DND-41 (cell line): ENCODE data around the gene KLHL2.
"Not testable (repeated sequence)": the region's sequence is repeated elsewhere in the genome, so short reads cannot be mapped to it uniquely, and the experiment has no call there.

ENCODE experiments used
- ATAC-seq: fragments of 200-7000 bp; cut with Tn5 transposase; 3 replicates; pipeline ENCODE4 v1.9.1; 2021; ENCODE audit warnings: low read depth; ENCODE audit not compliant: insufficient read depth
- DNase-seq: peaks from one replicate; pipeline ENCODE4 v3.0.0-alpha.2; 2020
- H2AFZ ChIP-seq: 2 replicates; pipeline ENCODE4 v1.6.0; 2012; ENCODE audit warnings: low read depth, low read length
- H3K27ac ChIP-seq: 2 replicates; pipeline ENCODE4 v1.5.1; 2012; ENCODE audit warnings: low read length, inconsistent platforms
- H3K27me3 ChIP-seq: fragments of 200-600 bp; sonication (generic); 2 replicates; pipeline ENCODE4 v1.6.0; 2012; ENCODE audit warnings: low read length, mild to moderate bottlenecking, inconsistent platforms; ENCODE audit not compliant: insufficient read depth, poor library complexity
- H3K36me3 ChIP-seq: 2 replicates; pipeline ENCODE4 v1.5.1; 2012; ENCODE audit warnings: low read length, inconsistent platforms; ENCODE audit not compliant: insufficient read depth
- H3K4me1 ChIP-seq: 2 replicates; pipeline ENCODE4 v1.5.1; 2012; ENCODE audit warnings: mild to moderate bottlenecking, low read length; ENCODE audit not compliant: insufficient read depth
- H3K4me2 ChIP-seq: 2 replicates; pipeline ENCODE4 v1.6.0; 2012; ENCODE audit warnings: mild to moderate bottlenecking, moderate library complexity, low read length, inconsistent platforms; ENCODE audit not compliant: insufficient read depth
- H3K4me3 ChIP-seq, 2 experiments: fragments of 200-600 bp in 1 of 2; shearing (Covaris generic) in 1 of 2; 2 replicates each; pipeline ENCODE4 v1.5.1; 2012 to 2016; ENCODE audit warnings: inconsistent platforms in 2 of 2, low read length in 2 of 2, mild to moderate bottlenecking in 2 of 2, low read depth in 1 of 2, moderate library complexity in 1 of 2
- H3K79me2 ChIP-seq: 2 replicates; pipeline ENCODE4 v1.6.0; 2012; ENCODE audit warnings: low read length, inconsistent platforms; ENCODE audit not compliant: insufficient read depth
- H3K9ac ChIP-seq: 2 replicates; pipeline ENCODE4 v1.6.0; 2012; ENCODE audit warnings: low read depth, mild to moderate bottlenecking, inconsistent platforms, low read length, moderate library complexity
- H3K9me3 ChIP-seq: 2 replicates; pipeline ENCODE4 v1.5.1; 2012; ENCODE audit warnings: low read length, moderate library complexity, mild to moderate bottlenecking, inconsistent platforms; ENCODE audit not compliant: insufficient read depth, severe bottlenecking
- H4K20me1 ChIP-seq: 2 replicates; pipeline ENCODE4 v1.6.0; 2012; ENCODE audit warnings: low read length; ENCODE audit not compliant: insufficient read depth
- CTCF ChIP-seq: IDR thresholded peaks from 2 replicates; pipeline ENCODE4 v1.5.1; 2012; ENCODE audit warnings: borderline replicate concordance, low read length, moderate library complexity, mild to moderate bottlenecking; ENCODE audit not compliant: poor library complexity, severe bottlenecking; ENCODE audit errors: extremely low read depth
- EZH2 ChIP-seq: IDR thresholded peaks from 3 replicates; pipeline ENCODE4 v1.6.1; 2012; ENCODE audit warnings: borderline replicate concordance, low read depth, mild to moderate bottlenecking, moderate library complexity, low read length, inconsistent platforms; ENCODE audit not compliant: severe bottlenecking

Gene KLHL2

DNA sequence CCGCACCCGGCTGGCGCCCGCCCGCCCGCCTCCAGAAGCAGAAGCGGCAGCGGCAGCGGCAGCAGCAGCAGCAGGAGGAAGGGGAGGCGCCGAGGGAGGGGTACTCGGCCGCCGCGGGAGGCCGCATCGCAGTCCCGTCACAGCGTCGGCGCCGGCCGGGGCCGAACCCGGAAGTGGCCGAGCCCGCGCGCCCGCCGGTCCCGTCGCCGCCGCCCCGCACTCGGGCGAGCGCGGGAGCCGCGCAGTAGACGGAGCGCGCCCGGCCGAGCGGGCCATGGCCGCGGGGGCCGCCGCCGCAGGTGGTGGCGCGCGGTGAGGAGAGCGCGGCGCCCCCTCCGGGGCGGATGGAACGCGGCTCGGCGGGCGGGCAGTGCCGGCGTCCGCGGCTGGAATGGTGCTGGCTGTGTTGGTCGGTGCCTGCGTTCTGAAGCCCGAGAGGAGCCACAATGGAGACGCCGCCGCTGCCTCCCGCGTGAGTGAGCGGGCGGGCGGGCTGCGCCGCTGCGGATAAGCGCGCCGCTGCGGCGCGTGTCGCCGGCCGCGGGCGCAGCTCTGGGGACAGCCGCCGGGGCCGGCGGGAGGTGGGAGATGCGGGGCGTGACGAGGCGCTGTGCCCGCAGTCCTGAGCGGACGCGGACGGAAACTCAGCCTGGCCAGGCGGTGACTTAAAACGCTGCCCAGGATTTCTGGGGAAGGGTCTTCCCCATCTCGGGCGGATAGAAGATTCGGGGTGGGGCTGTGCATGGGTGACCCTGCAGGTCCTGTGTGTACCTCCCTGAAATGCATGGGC is at the start of gene KLHL2:
Gene KLHL2, plus strand, starts transcription at position 131 of the 790 bp plus-strand sequence. Its CDS starts 316 bp downstream, at position 447.
- Histone ChIP-seq H4K20me1 (no peaks in the 10 kb centered on the region; the same call in 1 of the 2 replicates), H3K27ac (peak within 1 kb of the TSS; percentile 46), H3K4me2 (peak within 1 kb of the TSS; percentile 94), H3K36me3 (no peaks in the 10 kb centered on the region), H3K79me2 (peaks cover 38% of the 10 kb centered on the region), H3K9ac (peak within 1 kb of the TSS; percentile 82), H2AFZ (peak within 1 kb of the TSS; percentile 87), H3K9me3 (no peaks in the 10 kb centered on the region), H3K4me1 (peaks cover 35% of the 10 kb centered on the region), H3K4me3 (peak within 1 kb of the TSS; percentile 34 to 75; a peak in 3 of 4 replicates), H3K27me3 (no peaks in the 10 kb centered on the region)
- ATAC-seq (peak; percentile 82), DNase-seq (peak; percentile 74)
- TF ChIP-seq EZH2: no peak
- TF ChIP-seq CTCF: peak; percentile 11

GRCh38 chr4:165158762-165159161 is 48.6 kb upstream of the KLHL2 start:
- Histone ChIP-seq H2AFZ (no peak overlapping the region), H3K9me3 (no peaks in the 10 kb centered on the region), H3K4me1 (no peaks in the 10 kb centered on the region), H3K79me2 (no peaks in the 10 kb centered on the region), H4K20me1 (no peaks in the 10 kb centered on the region), H3K4me3 (no peak overlapping the region), H3K27me3 (peaks cover 3% of the 10 kb centered on the region), H3K36me3 (no peaks in the 10 kb centered on the region), H3K27ac (no peak overlapping the region), H3K9ac (no peak overlapping the region), H3K4me2 (no peak overlapping the region)
- ATAC-seq (no peak), DNase-seq (no peak)
- TF ChIP-seq EZH2: no peak
- TF ChIP-seq CTCF: no peak

DNA sequence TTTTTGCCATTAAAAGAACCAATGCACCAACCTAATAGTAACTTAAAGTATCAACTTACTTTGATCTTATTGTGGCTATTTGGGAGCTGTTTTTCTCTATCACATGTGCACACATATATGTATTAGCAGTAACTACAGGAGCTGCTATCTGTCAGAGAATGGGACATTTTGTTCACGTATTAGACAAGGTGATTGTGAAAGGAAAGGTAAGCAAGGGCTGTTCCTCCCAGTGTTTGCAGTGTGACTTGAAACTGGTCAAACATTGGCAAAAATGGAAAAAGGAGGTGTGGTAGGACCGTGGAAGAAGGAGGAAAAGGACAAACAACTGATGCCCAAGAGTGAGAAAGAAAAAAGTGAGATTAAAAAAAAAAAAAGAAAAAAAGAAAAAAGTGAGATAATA is 43.1 kb upstream of the KLHL2 start:
- DNase-seq (no peak), ATAC-seq (no peak)
- Histone ChIP-seq H3K4me1 (no peaks in the 10 kb centered on the region), H3K9me3 (no peaks in the 10 kb centered on the region), H2AFZ (no peak overlapping the region), H3K4me2 (no peak overlapping the region), H3K79me2 (no peaks in the 10 kb centered on the region), H3K9ac (no peak overlapping the region), H3K36me3 (no peaks in the 10 kb centered on the region), H3K27ac (no peak overlapping the region), H4K20me1 (no peaks in the 10 kb centered on the region), H3K27me3 (peaks cover 3% of the 10 kb centered on the region), H3K4me3 (no peak overlapping the region)
- TF ChIP-seq CTCF: no peak
- TF ChIP-seq EZH2: no peak

GRCh38 chr4:165166872-165167271 is 40.5 kb upstream of the KLHL2 start:
- not testable (repeated sequence) for H2AFZ ChIP-seq, H3K4me1 ChIP-seq, H3K27me3 ChIP-seq, H3K36me3 ChIP-seq, H3K4me2 ChIP-seq, H3K4me3 ChIP-seq, H4K20me1 ChIP-seq, H3K27ac ChIP-seq, ATAC-seq, DNase-seq, H3K79me2 ChIP-seq, H3K9ac ChIP-seq, H3K9me3 ChIP-seq
